ENCODE data around the gene GATAD2A.

DNA sequence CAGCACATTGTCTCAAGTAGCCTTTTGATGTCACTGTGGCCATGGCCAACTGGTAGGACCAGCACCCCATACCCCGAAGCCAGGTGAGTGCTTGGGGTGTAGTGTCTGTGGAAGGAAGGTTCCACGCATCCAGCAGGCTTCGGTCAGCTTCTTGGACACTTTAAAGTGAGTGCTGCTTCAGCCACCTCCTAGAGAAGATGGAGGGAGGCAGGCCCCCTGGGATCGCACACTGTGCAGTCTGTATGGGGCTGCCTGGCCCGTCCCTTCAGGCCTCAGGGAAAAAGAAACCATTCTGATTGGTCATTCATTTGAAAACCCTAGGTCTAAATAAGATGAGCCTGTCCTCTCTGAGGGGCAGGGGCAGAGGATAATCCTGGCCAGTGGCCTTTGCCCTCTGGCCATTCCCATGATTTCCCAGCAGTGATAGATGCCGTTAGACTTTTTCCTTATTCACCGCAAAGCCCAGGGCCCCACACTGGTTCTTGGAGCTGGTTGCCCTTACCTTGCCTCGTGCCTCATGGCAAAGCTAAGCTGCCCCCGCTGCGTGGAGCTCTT is 30.7 kb downstream of the GATAD2A start:
- TF ChIP-seq, protein P1, sequence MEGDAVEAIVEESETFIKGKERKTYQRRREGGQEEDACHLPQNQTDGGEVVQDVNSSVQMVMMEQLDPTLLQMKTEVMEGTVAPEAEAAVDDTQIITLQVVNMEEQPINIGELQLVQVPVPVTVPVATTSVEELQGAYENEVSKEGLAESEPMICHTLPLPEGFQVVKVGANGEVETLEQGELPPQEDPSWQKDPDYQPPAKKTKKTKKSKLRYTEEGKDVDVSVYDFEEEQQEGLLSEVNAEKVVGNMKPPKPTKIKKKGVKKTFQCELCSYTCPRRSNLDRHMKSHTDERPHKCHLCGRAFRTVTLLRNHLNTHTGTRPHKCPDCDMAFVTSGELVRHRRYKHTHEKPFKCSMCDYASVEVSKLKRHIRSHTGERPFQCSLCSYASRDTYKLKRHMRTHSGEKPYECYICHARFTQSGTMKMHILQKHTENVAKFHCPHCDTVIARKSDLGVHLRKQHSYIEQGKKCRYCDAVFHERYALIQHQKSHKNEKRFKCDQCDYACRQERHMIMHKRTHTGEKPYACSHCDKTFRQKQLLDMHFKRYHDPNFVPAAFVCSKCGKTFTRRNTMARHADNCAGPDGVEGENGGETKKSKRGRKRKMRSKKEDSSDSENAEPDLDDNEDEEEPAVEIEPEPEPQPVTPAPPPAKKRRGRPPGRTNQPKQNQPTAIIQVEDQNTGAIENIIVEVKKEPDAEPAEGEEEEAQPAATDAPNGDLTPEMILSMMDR (conservative IDR thresholded peaks at IDR 0.05; ENCODE audit: low read length) = no peak
- TF ChIP-seq EZH2phosphoT487 (IDR thresholded peaks at IDR 0.05; ENCODE audit: borderline replicate concordance) = no peak

Measured in Loucy (cell line).